ENCODE results near the gene TMPRSS12.
"Not testable (repeated sequence)": the region's sequence is repeated elsewhere in the genome, so short reads cannot be mapped to it uniquely, and the experiment has no call there.

The TMPRSS12 gene

GRCh38 chr12:50841716-50842531 is 802 bp upstream of the TMPRSS12 start:
- Histone ChIP-seq H3K9ac (ENCODE audit: low read length) (no peak overlapping the region), H3F3A (ENCODE audit: insufficient read depth, low read length) (no peaks in the 10 kb centered on the region), H3K36me3 (ENCODE audit: insufficient read depth, low read length) (no peaks in the 10 kb centered on the region), H3K79me2 (ENCODE audit: insufficient read depth, low read length) (no peaks in the 10 kb centered on the region), H4K20me1 (ENCODE audit: insufficient read depth, low read length) (no peaks in the 10 kb centered on the region), H3K4me2 (ENCODE audit: low read length) (no peak overlapping the region), H3K27ac (ENCODE audit: low read depth, low read length, poor library complexity, severe bottlenecking) (no peak overlapping the region), H3K9me2 (ENCODE audit: low read depth, low read length) (no peaks in the 10 kb centered on the region), H3K4me3 (ENCODE audit: low read depth, low read length, poor library complexity, severe bottlenecking) (no peak overlapping the region), H3K27me3 (ENCODE audit: insufficient read depth, low read length) (no peaks in the 10 kb centered on the region), H3K4me1 (ENCODE audit: insufficient read depth, low read length, severe bottlenecking) (no peaks in the 10 kb centered on the region), H2AFZ (ENCODE audit: low read length) (no peak overlapping the region), H3K9me3 (ENCODE audit: low read length) (no peaks in the 10 kb centered on the region; the same call in 1 of the 2 replicates)
- TF ChIP-seq EZH2 (IDR thresholded peaks at IDR 0.05; ENCODE audit: borderline replicate concordance, low read length) (no peak), CTCF (IDR thresholded peaks at IDR 0.05; ENCODE audit: low read length) (no peak)

GRCh38 chr12:50845021-50845647 is 2.4 kb downstream of the TMPRSS12 start:
- H3K27ac ChIP-seq (ENCODE audit: low read depth, low read length, poor library complexity, severe bottlenecking) = no peak overlapping the region
- H3K9me2 ChIP-seq (ENCODE audit: low read depth, low read length) = no peaks in the 10 kb centered on the region
- no peak overlapping the region for H3K4me2 ChIP-seq (ENCODE audit: low read length)
- H3K4me3 ChIP-seq (ENCODE audit: low read depth, low read length, poor library complexity, severe bottlenecking) = no peak overlapping the region
- H4K20me1 ChIP-seq (ENCODE audit: insufficient read depth, low read length) = no peaks in the 10 kb centered on the region
- no peaks in the 10 kb centered on the region for H3K27me3 ChIP-seq (ENCODE audit: insufficient read depth, low read length)
- H2AFZ ChIP-seq (ENCODE audit: low read length) = no peak overlapping the region
- no peak overlapping the region for H3K9ac ChIP-seq (ENCODE audit: low read length)
- H3K79me2 ChIP-seq (ENCODE audit: insufficient read depth, low read length) = no peaks in the 10 kb centered on the region
- no peaks in the 10 kb centered on the region for H3K36me3 ChIP-seq (ENCODE audit: insufficient read depth, low read length)
- no peaks in the 10 kb centered on the region; the same call in 1 of the 2 replicates for H3K9me3 ChIP-seq (ENCODE audit: low read length)
- H3F3A ChIP-seq (ENCODE audit: insufficient read depth, low read length) = no peaks in the 10 kb centered on the region
- TF ChIP-seq CTCF (IDR thresholded peaks at IDR 0.05; ENCODE audit: low read length) (no peak), EZH2 (IDR thresholded peaks at IDR 0.05; ENCODE audit: borderline replicate concordance, low read length) (no peak)
- H3K4me1 ChIP-seq (ENCODE audit: insufficient read depth, low read length, severe bottlenecking) = no peaks in the 10 kb centered on the region

- H3K27me3 ChIP-seq (ENCODE audit: insufficient read depth, low read length) = no peaks in the 10 kb centered on the region
- H3K79me2 ChIP-seq (ENCODE audit: insufficient read depth, low read length) = no peaks in the 10 kb centered on the region
- no peaks in the 10 kb centered on the region for H4K20me1 ChIP-seq (ENCODE audit: insufficient read depth, low read length)
- no peak overlapping the region for H3K4me2 ChIP-seq (ENCODE audit: low read length)
- no peak for TF ChIP-seq EZH2 (IDR thresholded peaks at IDR 0.05; ENCODE audit: borderline replicate concordance, low read length)
- no peak for TF ChIP-seq CTCF (IDR thresholded peaks at IDR 0.05; ENCODE audit: low read length)
- no peaks in the 10 kb centered on the region for H3K9me3 ChIP-seq (ENCODE audit: low read length)
- no peaks in the 10 kb centered on the region for H3K4me1 ChIP-seq (ENCODE audit: insufficient read depth, low read length, severe bottlenecking)
- H3K9ac ChIP-seq (ENCODE audit: low read length) = no peak overlapping the region
- no peak overlapping the region for H3K27ac ChIP-seq (ENCODE audit: low read depth, low read length, poor library complexity, severe bottlenecking)
- H3K9me2 ChIP-seq (ENCODE audit: low read depth, low read length) = no peaks in the 10 kb centered on the region
- H3F3A ChIP-seq (ENCODE audit: insufficient read depth, low read length) = no peaks in the 10 kb centered on the region
- H2AFZ ChIP-seq (ENCODE audit: low read length) = no peak overlapping the region
- H3K4me3 ChIP-seq (ENCODE audit: low read depth, low read length, poor library complexity, severe bottlenecking) = no peak overlapping the region
- H3K36me3 ChIP-seq (ENCODE audit: insufficient read depth, low read length) = no peaks in the 10 kb centered on the region
These were observed 6.2 kb downstream of the TMPRSS12 start for GRCh38 chr12:50848963-50849362.

- H3K4me2 ChIP-seq (ENCODE audit: low read length); H2AFZ ChIP-seq (ENCODE audit: low read length); H3K27ac ChIP-seq (ENCODE audit: low read depth, low read length, poor library complexity, severe bottlenecking); H3K9ac ChIP-seq (ENCODE audit: low read length); H3F3A ChIP-seq (ENCODE audit: insufficient read depth, low read length); H3K79me2 ChIP-seq (ENCODE audit: insufficient read depth, low read length); H4K20me1 ChIP-seq (ENCODE audit: insufficient read depth, low read length); H3K9me2 ChIP-seq (ENCODE audit: low read depth, low read length); H3K9me3 ChIP-seq (ENCODE audit: low read length); H3K4me1 ChIP-seq (ENCODE audit: insufficient read depth, low read length, severe bottlenecking); H3K36me3 ChIP-seq (ENCODE audit: insufficient read depth, low read length); H3K4me3 ChIP-seq (ENCODE audit: low read depth, low read length, poor library complexity, severe bottlenecking); H3K27me3 ChIP-seq (ENCODE audit: insufficient read depth, low read length): not testable (repeated sequence)
These were observed 12.5 kb downstream of the TMPRSS12 start for GRCh38 chr12:50855218-50855617.

GRCh38 chr12:50855679-50856078 is 13.0 kb downstream of the TMPRSS12 start:
- H3K4me3 ChIP-seq (ENCODE audit: low read depth, low read length, poor library complexity, severe bottlenecking); H3K4me2 ChIP-seq (ENCODE audit: low read length); H3K36me3 ChIP-seq (ENCODE audit: insufficient read depth, low read length); H2AFZ ChIP-seq (ENCODE audit: low read length); H3K27ac ChIP-seq (ENCODE audit: low read depth, low read length, poor library complexity, severe bottlenecking); H4K20me1 ChIP-seq (ENCODE audit: insufficient read depth, low read length); H3K79me2 ChIP-seq (ENCODE audit: insufficient read depth, low read length); H3F3A ChIP-seq (ENCODE audit: insufficient read depth, low read length); H3K9ac ChIP-seq (ENCODE audit: low read length); H3K27me3 ChIP-seq (ENCODE audit: insufficient read depth, low read length); H3K4me1 ChIP-seq (ENCODE audit: insufficient read depth, low read length, severe bottlenecking); H3K9me3 ChIP-seq (ENCODE audit: low read length); H3K9me2 ChIP-seq (ENCODE audit: low read depth, low read length): not testable (repeated sequence)

Measured in OCI-LY1 (cell line).